Gastroesophageal sphincter (tissue), 4 donors: ENCODE results near the gene APLP1. TPM values are rescaled to one million over a fixed set of nuclear protein-coding genes. Genes with fewer than 3 reads are reported as not detected.
"Not testable (repeated sequence)": the region's sequence is repeated elsewhere in the genome, so short reads cannot be mapped to it uniquely, and the experiment has no call there.

ENCODE experiments used
- ATAC-seq: fragments of 150-250 bp; one replicate; pipeline ENCODE4 v1.9.1; 2016; ENCODE audit warnings: mild to moderate bottlenecking, moderate library complexity
- H3K27ac ChIP-seq, 4 donors: fragments of 200-600 bp; sonication (generic) in 3 of 4; 1 replicate in 3 of 4; 2 replicates in 1 of 4; pipeline ENCODE4 v1.5.1; 2016 to 2019
- H3K27me3 ChIP-seq: fragments of 200-600 bp; sonication (generic); one replicate; pipeline ENCODE4 v1.5.1; 2019
- H3K36me3 ChIP-seq, 2 donors: fragments of 200-600 bp; sonication (generic); one replicate each; pipeline ENCODE4 v1.5.1; 2019; ENCODE audit warnings: control low read depth in 1 of 2
- H3K4me1 ChIP-seq, 3 donors: fragments of 200-600 bp; sonication (generic); 1 replicate in 2 of 3; 2 replicates in 1 of 3; pipeline ENCODE4 v1.5.1; 2016 to 2019; ENCODE audit warnings: control low read depth in 2 of 3
- H3K4me3 ChIP-seq, 2 donors: fragments of 200-600 bp; sonication (generic); one replicate each; pipeline ENCODE4 v1.5.1; 2019; ENCODE audit warnings: mild to moderate bottlenecking in 1 of 2, moderate library complexity in 1 of 2
- H3K9me3 ChIP-seq, 3 donors: fragments of 200-600 bp; sonication (generic); one replicate each; pipeline ENCODE4 v1.5.1; 2017 to 2019; ENCODE audit warnings: control low read depth in 2 of 3
- CTCF ChIP-seq, 4 experiments: fragments of 200-600 bp in 2 of 4; fragments of 450-650 bp in 2 of 4; sonication (generic) in 1 of 4; IDR thresholded peaks; one replicate each; pipeline ENCODE4 v1.5.1; 2017 to 2019; ENCODE audit warnings: antibody characterized with exemption in 4 of 4, mild to moderate bottlenecking in 2 of 4, moderate library complexity in 2 of 4
- EP300 ChIP-seq: sonication (generic); formaldehyde crosslinking; IDR thresholded peaks from one replicate; pipeline ENCODE4 v1.6.1; 2017; ENCODE audit warnings: antibody characterized with exemption, mild to moderate bottlenecking
- POLR2A ChIP-seq, 2 donors: fragments of 450-650 bp; IDR thresholded peaks; one replicate each; pipeline ENCODE4 v1.6.1; 2017; ENCODE audit warnings: antibody characterized with exemption in 2 of 2, mild to moderate bottlenecking in 2 of 2, moderate library complexity in 1 of 2
- POLR2AphosphoS5 ChIP-seq: sonication (generic); formaldehyde crosslinking; IDR thresholded peaks from one replicate; pipeline ENCODE4 v1.6.1; 2017; ENCODE audit warnings: antibody characterized with exemption
- WGBS, 2 donors: methylation state at CpG; one replicate each; pipeline ENCODE4 v1.1.5; 2018; ENCODE audit warnings: low coverage in 1 of 2; 5-methylcytosine and 5-hydroxymethylcytosine counted together
- total RNA-seq, 4 donors: library from RNA; depleted of rRNA; stranded (reverse); fragments of >200 nt; gene quantifications; one replicate each; pipeline ENCODE4 v1.1.0, GENCODE V29; 2016

The APLP1 gene
- total RNA-seq, 4 donors from 2014 or later = 4.7 to 10.0 (median 8.8) TPM

GRCh38 chr19:35830986-35831385 lies 37.4 kb upstream of the APLP1 start:
- H3K9me3 ChIP-seq = no peaks in the 10 kb centered on the region
- no peaks in the 10 kb centered on the region for H3K36me3 ChIP-seq
- no peak overlapping the region for H3K4me3 ChIP-seq
- WGBS, 2 donors = 56 to 60% methylated on average over 1 to 9 of the region's 18 CpGs
- TF ChIP-seq POLR2A (IDR thresholded peaks at IDR 0.05) (no peak), EP300 (no peak), POLR2AphosphoS5 (no peak), CTCF (IDR thresholded peaks at IDR 0.05) (no peak)
- no peaks in the 10 kb centered on the region for H3K4me1 ChIP-seq
- H3K27ac ChIP-seq = no peak overlapping the region
- H3K27me3 ChIP-seq = peaks cover 79% of the 10 kb centered on the region
- ATAC-seq = no peak

GRCh38 chr19:35832054-35832453 lies 36.3 kb upstream of the APLP1 start:
- H3K4me1 ChIP-seq = no peaks in the 10 kb centered on the region
- TF ChIP-seq EP300 (no peak), POLR2A (IDR thresholded peaks at IDR 0.05) (no peak), CTCF (IDR thresholded peaks at IDR 0.05) (no peak), POLR2AphosphoS5 (no peak)
- no peak for ATAC-seq
- H3K27me3 ChIP-seq = peaks cover 76% of the 10 kb centered on the region
- no peak overlapping the region for H3K4me3 ChIP-seq
- 67 to 75% methylated on average over 1 to 4 of the region's 4 CpGs for WGBS, 2 donors
- H3K27ac ChIP-seq = no peak overlapping the region
- no peaks in the 10 kb centered on the region for H3K36me3 ChIP-seq
- no peaks in the 10 kb centered on the region for H3K9me3 ChIP-seq

- WGBS, 2 donors = 60 to 72% methylated on average over 1 to 2 of the region's 7 CpGs
- no peaks in the 10 kb centered on the region for H3K4me1 ChIP-seq
- H3K9me3 ChIP-seq = peaks cover 0 to 12% (median 1%) of the 10 kb centered on the region in 3 donors
- H3K36me3 ChIP-seq = no peaks in the 10 kb centered on the region
- no peak overlapping the region for H3K4me3 ChIP-seq
- no peak overlapping the region for H3K27ac ChIP-seq
- ATAC-seq = no peak
- peaks cover 81% of the 10 kb centered on the region for H3K27me3 ChIP-seq
- no peak for TF ChIP-seq POLR2AphosphoS5
- no peak for TF ChIP-seq POLR2A (IDR thresholded peaks at IDR 0.05)
- no peak for TF ChIP-seq CTCF (IDR thresholded peaks at IDR 0.05)
- no peak for TF ChIP-seq EP300
These were observed 34.4 kb upstream of the APLP1 start for GRCh38 chr19:35833972-35834371.

- H3K36me3 ChIP-seq, H3K4me1 ChIP-seq, ATAC-seq, H3K4me3 ChIP-seq, H3K27ac ChIP-seq: not testable (repeated sequence)
- Histone ChIP-seq H3K9me3 (peaks cover 0 to 17% (median 3%) of the 10 kb centered on the region in 3 donors), H3K27me3 (peaks cover 76% of the 10 kb centered on the region)
- WGBS, 2 donors = 38 to 66% methylated on average over 3 to 9 of the region's 11 CpGs
These were observed 32.3 kb upstream of the APLP1 start for GRCh38 chr19:35836096-35836495.

- TF ChIP-seq EP300 = no peak
- TF ChIP-seq POLR2AphosphoS5 = no peak
- no peak for TF ChIP-seq POLR2A (IDR thresholded peaks at IDR 0.05)
- no peak for TF ChIP-seq CTCF (IDR thresholded peaks at IDR 0.05)
- Histone ChIP-seq H3K36me3 (no peaks in the 10 kb centered on the region), H3K4me3 (no peak overlapping the region), H3K4me1 (peaks cover 0 to 23% (median 12%) of the 10 kb centered on the region in 3 donors), H3K27ac (no peak overlapping the region), H3K27me3 (peaks cover 81% of the 10 kb centered on the region), H3K9me3 (peaks cover 0 to 17% (median 3%) of the 10 kb centered on the region in 3 donors)
- no peak for ATAC-seq
- 77% methylated on average over 4 of the region's 13 CpGs; no CpG with 5 or more reads in 1 of the 2 donors for WGBS, 2 donors
These were observed 26.3 kb upstream of the APLP1 start for GRCh38 chr19:35841961-35842595.
